ENCODE results near the gene HS3ST2. TPM values are rescaled to one million over a fixed set of nuclear protein-coding genes. Genes with fewer than 3 reads are reported as not detected.

The HS3ST2 gene
- total and polyA plus RNA-seq, 12 donors: 0.04 to 0.66 (median 0.32) TPM; not detected in 1

DNA sequence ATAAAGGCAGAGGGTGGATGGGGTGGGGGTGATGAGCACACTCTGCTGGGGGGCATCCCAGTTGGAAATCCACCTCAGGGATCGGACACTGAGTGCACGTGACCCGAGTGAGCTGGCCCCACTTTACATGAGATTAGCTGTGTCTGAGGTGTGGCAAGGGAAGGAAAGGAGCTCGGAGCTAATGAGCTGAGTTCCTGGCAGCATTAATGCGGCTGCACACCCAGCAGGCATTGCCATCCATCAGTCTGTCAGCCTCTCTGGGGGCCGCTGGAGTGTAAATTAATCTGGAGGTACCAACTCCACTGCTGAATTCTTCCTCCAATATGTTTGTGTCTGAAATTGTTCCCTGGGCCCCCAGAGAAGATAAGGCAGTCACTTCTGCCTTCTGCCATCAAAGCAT, 65.5 kb downstream of the HS3ST2 start:
- Histone ChIP-seq H3K9me3 (no peaks in the 10 kb centered on the region), H3K27ac (no peak overlapping the region), H3K36me3 (no peaks in the 10 kb centered on the region), H3K27me3 (peaks cover 0 to 46% (median 20%) of the 10 kb centered on the region in 7 donors), H3K4me1 (no peaks in the 10 kb centered on the region), H3K4me3 (no peak overlapping the region)
- no peak for DNase-seq
- TF ChIP-seq, protein P1, sequence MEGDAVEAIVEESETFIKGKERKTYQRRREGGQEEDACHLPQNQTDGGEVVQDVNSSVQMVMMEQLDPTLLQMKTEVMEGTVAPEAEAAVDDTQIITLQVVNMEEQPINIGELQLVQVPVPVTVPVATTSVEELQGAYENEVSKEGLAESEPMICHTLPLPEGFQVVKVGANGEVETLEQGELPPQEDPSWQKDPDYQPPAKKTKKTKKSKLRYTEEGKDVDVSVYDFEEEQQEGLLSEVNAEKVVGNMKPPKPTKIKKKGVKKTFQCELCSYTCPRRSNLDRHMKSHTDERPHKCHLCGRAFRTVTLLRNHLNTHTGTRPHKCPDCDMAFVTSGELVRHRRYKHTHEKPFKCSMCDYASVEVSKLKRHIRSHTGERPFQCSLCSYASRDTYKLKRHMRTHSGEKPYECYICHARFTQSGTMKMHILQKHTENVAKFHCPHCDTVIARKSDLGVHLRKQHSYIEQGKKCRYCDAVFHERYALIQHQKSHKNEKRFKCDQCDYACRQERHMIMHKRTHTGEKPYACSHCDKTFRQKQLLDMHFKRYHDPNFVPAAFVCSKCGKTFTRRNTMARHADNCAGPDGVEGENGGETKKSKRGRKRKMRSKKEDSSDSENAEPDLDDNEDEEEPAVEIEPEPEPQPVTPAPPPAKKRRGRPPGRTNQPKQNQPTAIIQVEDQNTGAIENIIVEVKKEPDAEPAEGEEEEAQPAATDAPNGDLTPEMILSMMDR (IDR thresholded peaks at IDR 0.05): no peak
- intact Hi-C loops (cut with DNase I): no loop called here
- WGBS, 2 donors: 47 to 58% methylated on average over 6 of the region's 6 CpGs
- no peak for ATAC-seq

DNA sequence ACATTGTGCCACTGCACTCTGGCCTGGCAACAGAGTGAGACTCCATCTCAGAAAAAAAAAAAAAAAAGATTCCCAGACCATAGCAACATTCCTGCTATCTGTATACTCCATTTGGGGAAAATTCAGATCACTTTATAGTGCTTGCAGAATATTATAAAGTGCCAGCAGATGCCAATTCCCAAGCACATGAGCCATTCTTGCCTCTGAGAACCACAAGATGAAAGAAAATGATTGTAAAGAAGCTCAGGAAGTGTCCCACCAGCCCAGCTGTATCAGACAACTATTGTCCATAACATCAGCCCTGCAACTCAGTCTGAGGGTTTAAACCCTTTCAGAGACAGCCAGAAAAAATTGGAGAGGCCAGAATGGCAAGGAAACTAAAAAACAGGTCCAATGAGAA, 69.0 kb downstream of the HS3ST2 start:
- H3K36me3 ChIP-seq: no peaks in the 10 kb centered on the region
- peaks cover 0 to 32% (median 20%) of the 10 kb centered on the region in 7 donors for H3K27me3 ChIP-seq
- no peak overlapping the region for H3K27ac ChIP-seq
- intact Hi-C loops (cut with DNase I): no loop called here
- TF ChIP-seq, protein P1 (IDR thresholded peaks at IDR 0.05): no peak
- DNase-seq (no peak), ATAC-seq (no peak)
- no peaks in the 10 kb centered on the region for H3K4me1 ChIP-seq
- no peak overlapping the region for H3K4me3 ChIP-seq
- H3K9me3 ChIP-seq: no peaks in the 10 kb centered on the region

DNA sequence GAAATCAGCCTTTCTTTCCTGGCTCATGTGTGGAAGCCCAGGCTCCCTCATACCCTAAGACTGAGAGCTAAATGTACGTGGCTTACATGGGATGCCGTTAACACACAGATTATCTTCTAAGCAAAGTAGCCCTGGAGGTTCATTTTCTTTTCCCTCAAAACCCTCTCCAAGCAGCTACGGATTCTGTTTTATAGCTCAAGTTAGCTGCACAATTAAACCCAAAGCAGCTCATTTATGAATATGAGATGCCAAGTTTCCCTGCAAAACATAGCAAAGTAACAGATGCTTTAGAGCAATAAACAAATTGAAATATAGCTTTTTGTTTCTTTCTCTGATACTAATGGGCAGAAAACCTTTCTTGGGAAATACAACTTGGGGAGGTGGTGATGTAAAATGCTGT, 72.0 kb downstream of the HS3ST2 start:
- intact Hi-C loops (cut with DNase I): no loop called here
- Histone ChIP-seq H3K4me1 (no peaks in the 10 kb centered on the region), H3K27ac (no peak overlapping the region), H3K4me3 (no peak overlapping the region), H3K36me3 (no peaks in the 10 kb centered on the region), H3K27me3 (peaks cover 0 to 28% (median 13%) of the 10 kb centered on the region in 7 donors), H3K9me3 (no peaks in the 10 kb centered on the region)
- WGBS, 2 donors: 77 to 84% methylated on average over 3 of the region's 3 CpGs
- no peak for ATAC-seq
- TF ChIP-seq, protein P1 (IDR thresholded peaks at IDR 0.05): no peak
- no peak for DNase-seq

DNA sequence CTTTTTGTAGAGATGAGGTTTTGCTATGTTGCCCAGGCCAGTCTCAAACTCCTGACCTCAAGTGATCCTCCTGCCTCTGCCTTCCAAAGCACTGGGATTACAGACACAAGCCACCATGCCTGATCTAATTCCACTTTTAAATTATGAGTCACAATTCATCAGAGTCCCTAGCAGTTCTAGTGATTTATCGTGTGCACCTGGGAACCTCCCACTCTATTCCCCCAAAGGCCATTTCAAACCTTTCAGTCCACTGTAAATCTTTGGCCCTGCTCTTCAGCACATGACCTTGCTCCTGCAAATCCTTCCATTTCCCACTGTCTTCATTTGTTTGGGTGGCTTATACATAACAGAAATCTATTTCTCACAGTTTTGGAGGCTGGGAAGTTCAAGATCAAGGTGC, 73.0 kb downstream of the HS3ST2 start:
- 89 to 93% methylated on average over 1 of the region's 1 CpG for WGBS, 2 donors
- ATAC-seq (no peak), DNase-seq (no peak)
- H3K36me3 ChIP-seq: no peaks in the 10 kb centered on the region
- H3K4me3 ChIP-seq: no peak overlapping the region
- H3K27me3 ChIP-seq: peaks cover 0 to 21% (median 15%) of the 10 kb centered on the region in 7 donors
- TF ChIP-seq, protein P1 (IDR thresholded peaks at IDR 0.05): no peak
- H3K27ac ChIP-seq: no peak overlapping the region
- intact Hi-C loops (cut with DNase I): no loop called here
- no peaks in the 10 kb centered on the region for H3K9me3 ChIP-seq
- H3K4me1 ChIP-seq: no peaks in the 10 kb centered on the region
